Prostate gland (tissue), 2 donors: Measurements from ENCODE around the gene PLTP. TPM values are rescaled to one million over a fixed set of nuclear protein-coding genes. Genes with fewer than 3 reads are reported as not detected.

Experiments
- DNase-seq: peaks from one replicate; pipeline ENCODE4 v3.0.0-alpha.2; 2019; ENCODE audit warnings: low spot score
- H3K27ac ChIP-seq, 2 donors: fragments of 200-600 bp; sonication (generic); 2 replicates each; pipeline ENCODE4 v1.5.1; 2017 to 2019
- H3K27me3 ChIP-seq: fragments of 200-600 bp; sonication (generic); replicated peaks from 2 replicates; pipeline ENCODE4 v1.5.1; 2019; ENCODE audit not compliant: insufficient read depth
- H3K36me3 ChIP-seq, 2 donors: fragments of 200-600 bp; sonication (generic); 1 replicate in 1 of 2; 2 replicates in 1 of 2; pipeline versions ENCODE4 v1.5.1 to v1.8.1; 2017 to 2019
- H3K4me1 ChIP-seq: fragments of 200-600 bp; sonication (generic); replicated peaks from 2 replicates; pipeline ENCODE4 v1.5.1; 2019
- H3K4me3 ChIP-seq, 2 donors: fragments of 200-600 bp; sonication (generic); 2 replicates each; pipeline ENCODE4 v1.5.1; 2017 to 2019
- H3K9me3 ChIP-seq: fragments of 200-600 bp; sonication (generic); 2 replicates; pipeline ENCODE4 v1.5.1; 2017
- POLR2A ChIP-seq: fragments of 450-650 bp; IDR thresholded peaks from one replicate; pipeline ENCODE4 v1.6.1; 2016; ENCODE audit warnings: antibody characterized with exemption, mild to moderate bottlenecking
- POLR2AphosphoS5 ChIP-seq: sonication (generic); formaldehyde crosslinking; IDR thresholded peaks from one replicate; pipeline ENCODE4 v1.6.1; 2017; ENCODE audit warnings: antibody characterized with exemption
- WGBS: methylation state at CpG from one replicate; pipeline ENCODE4 v1.1.5; 2018; 5-methylcytosine and 5-hydroxymethylcytosine counted together
- intact Hi-C: fragments of 100-400 bp; cut with DNase I; formaldehyde crosslinking; loops from one replicate; pipeline ENCODE4 v1.14.2; 2022
- total RNA-seq, 2 donors: library from RNA; depleted of rRNA; stranded (reverse); fragments of >200 nt; gene quantifications; one replicate each; pipeline ENCODE4 v1.1.0, GENCODE V29; 2016
- TF ChIP-seq, protein P1 (sequence below), 4 experiments: fragments of 200-600 bp in 2 of 4; fragments of 450-650 bp in 2 of 4; sonication (generic) in 2 of 4; IDR thresholded peaks; 1 replicate in 3 of 4; 2 replicates in 1 of 4; pipeline ENCODE4 v1.5.1; 2016 to 2019; ENCODE audit warnings: antibody characterized with exemption in 4 of 4, mild to moderate bottlenecking in 2 of 4, moderate library complexity in 2 of 4

Gene PLTP
- total RNA-seq, 2 donors from 2014 or later: 29.4 to 101 TPM

GRCh38 chr20:45873409-45874103 is 38.4 kb downstream of the PLTP start:
- 85% methylated on average over 1 of the region's 1 CpG for WGBS
- DNase-seq: no peak
- Histone ChIP-seq H3K27me3 (no peaks in the 10 kb centered on the region), H3K9me3 (no peaks in the 10 kb centered on the region), H3K27ac (no peak overlapping the region), H3K36me3 (peaks cover 0 to 2% of the 10 kb centered on the region in 2 donors), H3K4me1 (no peaks in the 10 kb centered on the region), H3K4me3 (no peak overlapping the region)
- TF ChIP-seq POLR2A: no peak
- TF ChIP-seq, protein P1, sequence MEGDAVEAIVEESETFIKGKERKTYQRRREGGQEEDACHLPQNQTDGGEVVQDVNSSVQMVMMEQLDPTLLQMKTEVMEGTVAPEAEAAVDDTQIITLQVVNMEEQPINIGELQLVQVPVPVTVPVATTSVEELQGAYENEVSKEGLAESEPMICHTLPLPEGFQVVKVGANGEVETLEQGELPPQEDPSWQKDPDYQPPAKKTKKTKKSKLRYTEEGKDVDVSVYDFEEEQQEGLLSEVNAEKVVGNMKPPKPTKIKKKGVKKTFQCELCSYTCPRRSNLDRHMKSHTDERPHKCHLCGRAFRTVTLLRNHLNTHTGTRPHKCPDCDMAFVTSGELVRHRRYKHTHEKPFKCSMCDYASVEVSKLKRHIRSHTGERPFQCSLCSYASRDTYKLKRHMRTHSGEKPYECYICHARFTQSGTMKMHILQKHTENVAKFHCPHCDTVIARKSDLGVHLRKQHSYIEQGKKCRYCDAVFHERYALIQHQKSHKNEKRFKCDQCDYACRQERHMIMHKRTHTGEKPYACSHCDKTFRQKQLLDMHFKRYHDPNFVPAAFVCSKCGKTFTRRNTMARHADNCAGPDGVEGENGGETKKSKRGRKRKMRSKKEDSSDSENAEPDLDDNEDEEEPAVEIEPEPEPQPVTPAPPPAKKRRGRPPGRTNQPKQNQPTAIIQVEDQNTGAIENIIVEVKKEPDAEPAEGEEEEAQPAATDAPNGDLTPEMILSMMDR (IDR thresholded peaks at IDR 0.05): no peak
- no peak for TF ChIP-seq POLR2AphosphoS5
- intact Hi-C loops: no loop called here

- Histone ChIP-seq H3K4me3 (no peak overlapping the region), H3K9me3 (no peaks in the 10 kb centered on the region), H3K27ac (no peak overlapping the region), H3K36me3 (peaks cover 0 to 2% of the 10 kb centered on the region in 2 donors), H3K4me1 (no peaks in the 10 kb centered on the region), H3K27me3 (no peaks in the 10 kb centered on the region)
- intact Hi-C loops: no loop called here
- WGBS: 72% methylated on average over 4 of the region's 4 CpGs
- DNase-seq: no peak
- TF ChIP-seq POLR2AphosphoS5: no peak
- TF ChIP-seq, protein P1 (IDR thresholded peaks at IDR 0.05): no peak
- TF ChIP-seq POLR2A: no peak
Observed at GRCh38 chr20:45872626-45873025, 39.3 kb downstream of the PLTP start.

DNA sequence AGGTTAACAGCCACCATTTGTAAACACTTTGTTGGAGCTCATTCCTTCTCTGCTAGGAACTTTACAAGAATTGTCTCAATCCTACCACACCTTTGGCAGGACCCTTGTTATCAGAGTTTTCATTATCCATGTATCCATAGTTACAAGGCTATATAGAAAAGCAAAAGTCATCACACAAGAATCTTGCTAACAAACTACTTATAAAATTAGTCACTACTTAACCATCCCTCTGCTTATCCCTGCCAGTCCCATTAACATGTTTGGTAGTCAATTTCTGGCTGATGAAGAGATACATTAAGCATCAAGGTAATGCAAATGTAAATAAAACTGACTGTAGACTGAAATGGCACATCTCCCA is 44.2 kb downstream of the PLTP start:
- Histone ChIP-seq H3K36me3 (no peaks in the 10 kb centered on the region), H3K4me3 (no peak overlapping the region), H3K27ac (no peak overlapping the region), H3K9me3 (no peaks in the 10 kb centered on the region), H3K27me3 (no peaks in the 10 kb centered on the region), H3K4me1 (no peaks in the 10 kb centered on the region)
- no peak for DNase-seq
- intact Hi-C loops: no loop called here
- no peak for TF ChIP-seq POLR2AphosphoS5

DNA sequence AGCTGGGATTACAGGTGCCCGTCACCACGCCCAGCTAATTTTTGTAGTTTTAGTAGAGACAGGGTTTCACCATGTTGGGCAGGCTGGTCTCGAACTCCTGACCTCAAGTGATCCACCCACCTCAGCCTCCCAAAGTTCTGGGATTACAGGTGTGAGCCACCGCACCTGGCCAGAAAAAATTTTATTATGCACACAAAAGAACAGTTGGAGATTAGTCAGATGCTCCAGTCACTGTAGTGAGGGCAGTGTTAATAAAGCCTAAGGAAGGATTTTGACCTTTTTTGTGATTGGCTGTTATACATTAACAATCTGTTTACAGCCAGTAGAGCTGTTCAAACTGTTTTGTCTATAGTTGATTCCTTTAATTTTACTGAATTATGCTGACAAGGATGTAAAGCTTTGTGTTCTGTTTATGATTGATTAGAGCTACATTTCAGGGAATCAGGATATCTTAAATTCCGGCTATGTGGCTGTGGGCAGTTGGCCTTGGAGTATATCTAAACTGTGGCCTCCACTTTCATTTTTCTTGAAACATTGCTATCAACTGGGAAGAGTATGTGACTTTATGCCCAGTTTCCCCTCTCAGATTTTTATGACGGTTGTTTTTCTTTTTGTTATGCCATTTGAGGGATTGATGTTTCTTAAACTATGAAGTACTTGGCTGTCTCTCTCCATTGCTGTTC is 44.7 kb downstream of the PLTP start:
- intact Hi-C loops: no loop called here
- TF ChIP-seq POLR2A (no peak), POLR2AphosphoS5 (no peak)
- TF ChIP-seq, protein P1 (IDR thresholded peaks at IDR 0.05): no peak
- no peaks in the 10 kb centered on the region for H3K36me3 ChIP-seq

DNA sequence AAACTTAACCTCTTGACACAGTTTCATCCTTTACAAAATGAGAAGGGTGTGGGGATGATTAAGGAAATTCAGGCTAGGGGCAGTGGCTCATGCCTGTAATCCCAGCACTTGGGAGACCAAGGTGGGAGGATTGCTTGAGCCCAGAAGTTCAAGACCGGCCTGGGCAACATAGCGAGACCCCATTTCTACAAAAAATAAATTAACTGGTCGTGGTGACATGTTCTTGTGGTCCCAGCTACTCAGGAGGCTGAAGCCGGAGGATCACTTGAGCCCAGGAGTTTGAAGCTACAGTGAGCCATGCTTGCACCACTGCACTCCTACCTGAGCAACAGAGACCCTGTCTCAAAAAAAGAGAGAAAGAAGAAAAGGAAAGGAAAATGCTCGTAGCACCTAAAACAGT is 45.5 kb downstream of the PLTP start:
- no peaks in the 10 kb centered on the region for H3K4me1 ChIP-seq
- 94% methylated on average over 5 of the region's 5 CpGs for WGBS
- intact Hi-C loops: no loop called here
- H3K27me3 ChIP-seq: no peaks in the 10 kb centered on the region
- TF ChIP-seq POLR2AphosphoS5: no peak
- TF ChIP-seq POLR2A: no peak
- TF ChIP-seq, protein P1 (IDR thresholded peaks at IDR 0.05): no peak
- no peaks in the 10 kb centered on the region for H3K36me3 ChIP-seq
- H3K27ac ChIP-seq: no peak overlapping the region
- no peaks in the 10 kb centered on the region for H3K9me3 ChIP-seq
- DNase-seq: no peak
- H3K4me3 ChIP-seq: no peak overlapping the region

More for the DNA sequence above, 44.7 kb downstream of the PLTP start:
- Histone ChIP-seq H3K4me1 (no peaks in the 10 kb centered on the region), H3K27me3 (no peaks in the 10 kb centered on the region), H3K4me3 (no peak overlapping the region), H3K27ac (no peak overlapping the region), H3K9me3 (no peaks in the 10 kb centered on the region)
- 84% methylated on average over 6 of the region's 6 CpGs for WGBS
- no peak for DNase-seq
